Endothelial cell of umbilical vein (primary cell): ENCODE measurements around the gene TXLNA. TPM values are rescaled to one million over a fixed set of nuclear protein-coding genes. Genes with fewer than 3 reads are reported as not detected.
A peak's percentile ranks its signal among the peaks of the same experiment; 100 is the strongest.

ENCODE experiments used
- BruUV-seq: library from RNA; stranded (reverse); fragments of 400-500 nt; replicated peaks from 2 replicates; lab custom pipeline; 2021; lab: Mats Ljungman, UMichigan
- CTCF ChIA-PET: fragments of 300-600, 350-600 bp; sonication (Branson Sonifier 250); formaldehyde crosslinking; loops from one replicate; lab custom pipeline; 2021; ENCODE audit warnings: antibody characterized with exemption, inconsistent platforms; lab: Charles Lee
- POLR2A ChIA-PET: fragments of 300-600, 350-600 bp; sonication (Branson Sonifier 250); formaldehyde crosslinking; loops from one replicate; lab custom pipeline; 2021; ENCODE audit warnings: antibody characterized with exemption, inconsistent platforms; lab: Charles Lee
- DNase-seq: peaks from one replicate; pipeline ENCODE4 v3.0.0-alpha.2; 2011; ENCODE audit warnings: low read depth, low spot score
- FAIRE-seq: peaks from 2 replicates; lab custom pipeline; 2011; peaks lifted over from hg19 to GRCh38; lab: Jason Lieb, UNC
- H2AFZ ChIP-seq: 2 replicates; pipeline ENCODE4 v1.6.0; 2012; ENCODE audit warnings: low read depth, low read length, control low read depth, inconsistent platforms
- H3K27ac ChIP-seq: 2 replicates; pipeline ENCODE4 v1.5.1; 2011; ENCODE audit warnings: low read depth, mild to moderate bottlenecking, control low read depth, low read length, moderate library complexity; ENCODE audit not compliant: insufficient read depth
- H3K27me3 ChIP-seq, 2 experiments: 2 replicates each; pipeline versions ENCODE4 v1.6.0 to v1.6.1; 2011; ENCODE audit warnings: low read length in 2 of 2, mixed read lengths in 1 of 2; ENCODE audit not compliant: control insufficient read depth in 2 of 2, insufficient read depth in 2 of 2
- H3K36me3 ChIP-seq, 2 experiments: 2 replicates in 1 of 2; 3 replicates in 1 of 2; pipeline ENCODE4 v1.5.1; 2011; ENCODE audit warnings: low read length in 2 of 2, mild to moderate bottlenecking in 1 of 2, moderate library complexity in 1 of 2; ENCODE audit not compliant: control insufficient read depth in 2 of 2, insufficient read depth in 2 of 2; ENCODE audit errors: extremely low read depth in 1 of 2
- H3K4me1 ChIP-seq: 3 replicates; pipeline ENCODE4 v1.5.1; 2011; ENCODE audit warnings: mild to moderate bottlenecking, low read length; ENCODE audit not compliant: control insufficient read depth, insufficient read depth; ENCODE audit errors: extremely low read depth
- H3K4me2 ChIP-seq: 2 replicates; pipeline ENCODE4 v1.6.1; 2011; ENCODE audit warnings: low read length, control low read depth, mixed read lengths; ENCODE audit not compliant: insufficient read depth
- H3K4me3 ChIP-seq, 3 experiments: fragments of 200-600 bp in 1 of 3; sonication (generic), shearing (Covaris generic) in 1 of 3; replicated peaks in 1 of 3; 2 replicates each; pipeline ENCODE4 v1.5.1; 2011 to 2016; ENCODE audit warnings: control low read depth in 3 of 3, low read length in 3 of 3, mild to moderate bottlenecking in 2 of 3, inconsistent platforms in 1 of 3, low read depth in 1 of 3, moderate library complexity in 1 of 3; ENCODE audit not compliant: insufficient read depth in 1 of 3
- H3K79me2 ChIP-seq: 2 replicates; pipeline ENCODE4 v1.6.0; 2012; ENCODE audit warnings: low read length, inconsistent platforms; ENCODE audit not compliant: control insufficient read depth, insufficient read depth
- H3K9ac ChIP-seq: replicated peaks from 2 replicates; pipeline ENCODE3; 2011; ENCODE audit warnings: low read length, control low read depth; ENCODE audit not compliant: insufficient read depth; ENCODE audit errors: extremely low read depth
- H3K9me1 ChIP-seq: replicated peaks from 3 replicates; pipeline ENCODE4 v1.6.0; 2011; ENCODE audit warnings: mild to moderate bottlenecking, low read length; ENCODE audit not compliant: control insufficient read depth, insufficient read depth; ENCODE audit errors: extremely low read depth
- H3K9me3 ChIP-seq: replicated peaks from 2 replicates; pipeline ENCODE4 v1.5.1; 2012; ENCODE audit warnings: low read length, inconsistent platforms; ENCODE audit not compliant: control insufficient read depth, insufficient read depth
- H4K20me1 ChIP-seq: replicated peaks from 2 replicates; pipeline ENCODE3; 2011; ENCODE audit warnings: mild to moderate bottlenecking, low read length; ENCODE audit not compliant: control insufficient read depth, insufficient read depth; ENCODE audit errors: extremely low read depth
- MYC ChIP-seq: IDR thresholded peaks from one replicate; pipeline ENCODE4 v1.6.1; 2011; ENCODE audit warnings: mild to moderate bottlenecking, low read depth, low read length
- POLR2A ChIP-seq: IDR thresholded peaks from 2 replicates; pipeline ENCODE4 v1.6.1; 2012; ENCODE audit warnings: low read depth, mild to moderate bottlenecking, control low read depth, low read length
- POLR2AphosphoS5 ChIP-seq: IDR thresholded peaks from 2 replicates; pipeline ENCODE4 v1.6.1; 2012; ENCODE audit warnings: low read depth, mild to moderate bottlenecking, control low read depth, low read length, moderate library complexity; ENCODE audit not compliant: insufficient read depth
- dilution Hi-C: fragments of 300-500 bp; cut with MboI; formaldehyde crosslinking; loops from one replicate; pipeline ENCODE4 v1.15.0; 2019; ENCODE audit warnings: low sequenced_read_pairs; ENCODE audit not compliant: extremely low pct_ligation_motif_present
- intact Hi-C: fragments of 100-400 bp; cut with micrococcal nuclease; formaldehyde crosslinking; loops from one replicate; pipeline ENCODE4 v1.10.0; 2022
- polyA plus RNA-seq, 4 experiments: library from polyadenylated mRNA; depleted of rRNA in 3 of 4; stranded (reverse) in 3 of 4; unstranded in 1 of 4; fragments of >200 nt; gene quantifications; 2 replicates each; pipeline versions ENCODE4 v1.2.1 to v1.2.3, GENCODE V29; 2011 to 2012; ENCODE audit warnings: missing spikeins in 1 of 4
- total RNA-seq: library from RNA; stranded (reverse); gene quantifications from 2 replicates; pipeline ENCODE4 v1.2.3, GENCODE V29; 2021

Gene TXLNA
- total and polyA plus RNA-seq, 2 donors (not counting 3 experiments of a cell fraction or from before 2014, with no cell fraction given): 41.8 to 69.4 TPM

- Histone ChIP-seq H3K79me2 (no peaks in the 10 kb centered on the region), H3K36me3 (peaks cover 7 to 29% of the 10 kb centered on the region in 2 experiments), H3K9ac (no peak overlapping the region), H3K4me3 (no peak overlapping the region), H3K9me1 (no peaks in the 10 kb centered on the region), H2AFZ (no peak overlapping the region), H4K20me1 (no peaks in the 10 kb centered on the region), H3K9me3 (no peaks in the 10 kb centered on the region), H3K4me2 (no peak overlapping the region), H3K4me1 (peaks cover 8% of the 10 kb centered on the region), H3K27ac (no peak overlapping the region), H3K27me3 (no peaks in the 10 kb centered on the region)
- DNase-seq: no peak
- CTCF ChIA-PET: interaction anchor here (1.9 to 2.7 kb wide), 2 partner anchors 8 to 17 kb away, joined by 6 to 13 read pairs; no protein-coding TSS in a partner anchor
- no TSS peak for BruUV-seq
- dilution Hi-C loops (no loop called here), intact Hi-C loops (no loop called here)
- POLR2A ChIA-PET: interaction anchor here (0.6 kb wide), 1 partner anchor 119 kb away, joined by 5 read pairs; no protein-coding TSS in a partner anchor
- TF ChIP-seq POLR2AphosphoS5 (peak; percentile 8), MYC (no peak)
- FAIRE-seq: no peak
Measured at GRCh38 chr1:32232558-32233304, 53.3 kb downstream of the TXLNA start.

GRCh38 chr1:32234792-32235191, 55.3 kb downstream of the TXLNA start:
- no peaks in the 10 kb centered on the region for H3K27me3 ChIP-seq
- H3K36me3 ChIP-seq: peaks cover 0 to 16% of the 10 kb centered on the region in 2 experiments
- no peaks in the 10 kb centered on the region for H3K9me3 ChIP-seq
- no TSS peak for BruUV-seq
- dilution Hi-C loops (no loop called here), intact Hi-C loops (no loop called here)
- H2AFZ ChIP-seq: no peak overlapping the region
- H3K9me1 ChIP-seq: no peaks in the 10 kb centered on the region
- POLR2A ChIA-PET: no interaction called here
- DNase-seq (no peak), FAIRE-seq (no peak)
- CTCF ChIA-PET: interaction anchor here (1.0 to 8.4 kb wide), 2 partner anchors 14 to 19 kb away, joined by 3 to 73 read pairs; partner anchors contain the start of genes FAM167B and LCK
- H3K4me2 ChIP-seq: no peak overlapping the region
- H3K79me2 ChIP-seq: no peaks in the 10 kb centered on the region
- TF ChIP-seq POLR2A: no peak
- H4K20me1 ChIP-seq: no peaks in the 10 kb centered on the region
- H3K4me1 ChIP-seq: peaks cover 8% of the 10 kb centered on the region
- no peak overlapping the region for H3K9ac ChIP-seq
- no peak overlapping the region for H3K4me3 ChIP-seq
- H3K27ac ChIP-seq: no peak overlapping the region
